Stimulated activated CD4-positive, alpha-beta T cell treated with anti-CD3 and anti-CD28 coated beads, Interleukin-2, amount 100 ng/mL, for 24 hours (primary cell): ENCODE results near the gene RASGEF1C.

Experiments
- DNase-seq, 2 donors: peaks; one replicate each; pipeline ENCODE4 v3.0.0-alpha.2; 2020

Gene RASGEF1C

DNA sequence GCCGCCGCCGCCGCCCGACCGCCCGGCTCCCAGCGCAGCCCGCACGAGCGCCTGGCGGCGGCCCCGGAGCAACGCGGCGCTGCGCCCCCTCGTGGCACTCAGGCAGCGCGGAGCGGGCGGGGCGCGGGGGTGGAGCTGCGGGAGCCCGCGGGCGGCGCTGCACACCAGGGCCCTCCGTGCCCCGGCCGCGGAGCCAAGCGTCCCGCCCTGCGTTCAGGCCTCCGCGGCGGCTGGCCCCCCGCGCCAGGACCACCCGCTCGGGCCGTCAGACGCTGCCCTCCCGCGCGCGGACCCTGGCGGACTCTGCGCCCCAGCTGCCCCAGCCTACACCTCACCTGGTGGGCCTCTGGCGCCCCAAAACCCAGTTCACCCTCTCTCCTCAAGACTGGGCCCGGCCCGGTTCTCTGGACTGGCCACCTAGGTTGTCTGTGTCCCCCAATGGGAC, at the start of gene RASGEF1C:
Gene RASGEF1C (minus strand): TSS at position 75 of the 445 bp plus-strand sequence. CDS start 71,159 bp downstream, outside the sequence.
- peak; percentile 68 to 78 for DNase-seq

DNA sequence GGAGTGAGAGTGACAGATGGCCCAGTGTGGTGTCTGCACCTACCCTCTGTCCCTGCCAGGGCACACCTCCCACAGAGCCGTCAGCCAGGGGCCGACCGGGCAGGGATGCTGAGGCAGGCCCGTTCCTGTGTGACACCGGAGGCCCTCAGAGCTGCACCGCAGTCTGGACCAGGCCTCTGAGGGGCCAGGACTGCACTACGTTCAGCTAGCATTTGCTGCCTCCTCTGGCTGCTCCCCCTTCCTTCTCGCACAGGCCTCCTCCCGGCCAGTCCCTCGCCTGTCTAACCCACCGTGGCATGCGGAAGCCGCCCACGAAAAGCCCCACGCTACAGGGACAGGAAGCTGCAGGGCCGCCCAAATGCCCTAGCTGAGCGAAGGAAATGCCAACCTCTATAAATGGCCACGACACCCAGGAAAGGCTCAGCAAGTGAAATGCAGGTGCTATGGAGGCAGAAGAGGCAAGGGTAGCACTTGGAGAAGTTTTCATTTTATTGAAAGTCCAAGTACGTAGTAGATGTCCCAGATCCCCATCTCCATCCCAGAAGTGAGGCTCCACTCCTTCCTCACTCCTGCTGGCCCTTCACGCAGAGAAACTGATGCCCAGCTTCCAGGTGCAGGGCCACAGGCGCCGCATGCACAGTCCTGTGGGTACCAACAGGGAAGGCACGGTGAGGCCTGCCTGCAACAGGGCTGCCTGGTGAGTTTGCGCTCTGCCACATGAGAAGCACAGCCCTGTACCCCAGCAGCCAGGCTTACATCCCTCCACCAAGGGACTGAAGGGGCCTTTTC, 44.2 kb upstream of the RASGEF1C start:
- DNase-seq, result no peak

- DNase-seq, result no peak
Observed at GRCh38 chr5:180251887-180252286, 42.9 kb upstream of the RASGEF1C start.

DNA sequence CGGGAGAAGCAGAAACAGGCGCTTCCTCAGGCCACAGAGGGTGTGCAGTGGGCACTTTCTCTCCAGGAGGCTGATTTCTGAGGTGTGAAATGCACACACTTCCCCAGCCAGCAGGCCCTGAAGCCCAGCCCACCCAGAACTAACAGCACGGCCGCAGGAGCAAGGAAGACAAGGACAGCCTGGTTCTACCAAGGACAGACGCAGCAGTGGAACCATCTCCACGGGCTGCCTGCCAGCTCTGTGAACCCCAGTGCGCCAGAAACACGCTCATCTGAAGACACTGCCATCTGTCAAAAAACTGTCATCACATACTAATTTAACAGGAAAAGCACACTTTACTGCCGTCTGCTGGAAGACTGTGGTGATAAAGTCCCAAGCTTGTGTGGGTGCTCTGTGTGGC, 42.1 kb upstream of the RASGEF1C start:
- DNase-seq, result no peak

DNA sequence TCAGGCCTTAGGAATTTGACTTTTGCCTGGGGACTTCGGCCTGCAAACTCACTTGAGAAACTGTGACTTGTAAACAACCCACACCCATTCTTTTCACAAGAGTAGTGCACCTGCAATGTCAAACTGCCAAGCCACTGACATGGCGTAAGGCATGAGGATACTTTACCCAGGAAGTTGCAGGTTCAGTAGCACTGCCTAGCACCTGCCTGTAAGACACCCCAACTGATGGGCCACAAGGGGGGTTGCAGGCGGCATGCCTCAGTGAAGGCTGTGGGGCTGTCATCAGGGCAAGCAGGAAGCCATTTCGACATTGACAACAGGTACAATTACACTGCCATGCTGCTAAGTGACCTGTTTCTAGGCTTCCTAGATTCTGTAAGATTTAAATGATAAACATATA, 41.3 kb upstream of the RASGEF1C start:
- no peak for DNase-seq

GRCh38 chr5:180241600-180241999, 32.6 kb upstream of the RASGEF1C start:
- no peak for DNase-seq

DNA sequence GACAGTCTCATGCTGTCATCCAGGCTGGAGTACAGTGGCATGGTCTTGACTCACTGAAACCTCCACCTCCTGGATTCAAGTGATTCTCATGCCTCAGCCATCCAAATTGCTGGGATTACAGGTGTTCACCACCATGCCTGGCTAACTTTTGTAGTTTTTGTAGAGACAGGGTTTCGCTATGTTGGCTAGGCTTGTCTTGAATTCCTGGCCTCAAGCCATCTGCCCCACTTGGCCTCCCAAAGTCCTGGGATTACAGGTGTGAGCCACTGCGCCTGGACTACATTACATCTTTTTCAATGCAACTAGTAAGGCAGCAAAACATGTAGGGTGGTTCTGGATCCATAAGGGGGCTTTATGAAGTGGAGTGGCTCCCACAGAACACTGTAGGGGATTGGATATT, 29.6 kb upstream of the RASGEF1C start:
- no peak for DNase-seq

- DNase-seq, result no peak
Observed at GRCh38 chr5:180235846-180236245, 26.8 kb upstream of the RASGEF1C start.

DNA sequence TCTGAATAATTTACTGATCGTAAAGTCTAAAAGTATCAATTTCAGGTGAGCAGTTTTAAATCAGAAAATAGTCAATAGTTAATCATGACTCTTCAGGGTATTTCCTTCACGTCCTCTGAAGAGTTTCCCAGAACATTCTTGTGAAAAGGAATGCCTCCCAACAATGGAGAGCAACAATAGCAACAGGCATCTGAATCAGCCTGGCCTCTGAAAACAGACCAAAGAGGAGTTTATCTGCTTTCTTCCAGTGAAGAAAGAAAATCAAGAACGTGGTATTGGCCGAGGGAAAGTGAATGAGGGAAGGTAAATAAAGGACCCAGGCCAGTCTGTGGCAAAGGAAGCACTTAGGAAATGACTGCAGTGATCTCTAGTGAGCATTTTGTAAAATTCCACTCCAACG, 26.1 kb upstream of the RASGEF1C start:
- DNase-seq, result no peak

DNA sequence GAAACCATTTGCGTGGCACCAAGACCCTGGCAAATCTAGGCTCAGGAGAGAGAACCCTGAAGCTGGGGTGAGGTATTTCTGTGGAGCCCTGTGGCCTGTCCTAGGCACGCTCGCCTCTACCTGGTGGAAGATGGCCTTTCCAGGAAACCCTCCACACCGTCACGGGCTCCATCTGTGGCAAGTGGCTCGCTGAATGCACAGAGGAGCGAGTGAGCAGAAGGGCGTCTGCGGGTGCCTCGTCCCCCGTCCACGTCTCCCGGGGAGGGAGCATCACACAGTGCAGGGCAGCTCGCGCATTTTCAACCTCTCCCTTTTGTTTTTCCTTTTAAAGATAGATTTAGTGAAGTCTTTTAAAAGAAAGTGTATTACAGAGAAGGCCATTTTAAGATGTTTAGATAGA, 25.3 kb upstream of the RASGEF1C start:
- DNase-seq, result no peak

GRCh38 chr5:180233729-180234128, 24.7 kb upstream of the RASGEF1C start:
- no peak for DNase-seq

GRCh38 chr5:180230017-180230416, 21.0 kb upstream of the RASGEF1C start:
- no peak for DNase-seq

GRCh38 chr5:180222056-180222455, 13.0 kb upstream of the RASGEF1C start:
- no peak for DNase-seq

- no peak for DNase-seq
Observed at GRCh38 chr5:180217797-180218196, 8.8 kb upstream of the RASGEF1C start.

GRCh38 chr5:180216646-180217171, 7.7 kb upstream of the RASGEF1C start:
- no peak for DNase-seq

DNA sequence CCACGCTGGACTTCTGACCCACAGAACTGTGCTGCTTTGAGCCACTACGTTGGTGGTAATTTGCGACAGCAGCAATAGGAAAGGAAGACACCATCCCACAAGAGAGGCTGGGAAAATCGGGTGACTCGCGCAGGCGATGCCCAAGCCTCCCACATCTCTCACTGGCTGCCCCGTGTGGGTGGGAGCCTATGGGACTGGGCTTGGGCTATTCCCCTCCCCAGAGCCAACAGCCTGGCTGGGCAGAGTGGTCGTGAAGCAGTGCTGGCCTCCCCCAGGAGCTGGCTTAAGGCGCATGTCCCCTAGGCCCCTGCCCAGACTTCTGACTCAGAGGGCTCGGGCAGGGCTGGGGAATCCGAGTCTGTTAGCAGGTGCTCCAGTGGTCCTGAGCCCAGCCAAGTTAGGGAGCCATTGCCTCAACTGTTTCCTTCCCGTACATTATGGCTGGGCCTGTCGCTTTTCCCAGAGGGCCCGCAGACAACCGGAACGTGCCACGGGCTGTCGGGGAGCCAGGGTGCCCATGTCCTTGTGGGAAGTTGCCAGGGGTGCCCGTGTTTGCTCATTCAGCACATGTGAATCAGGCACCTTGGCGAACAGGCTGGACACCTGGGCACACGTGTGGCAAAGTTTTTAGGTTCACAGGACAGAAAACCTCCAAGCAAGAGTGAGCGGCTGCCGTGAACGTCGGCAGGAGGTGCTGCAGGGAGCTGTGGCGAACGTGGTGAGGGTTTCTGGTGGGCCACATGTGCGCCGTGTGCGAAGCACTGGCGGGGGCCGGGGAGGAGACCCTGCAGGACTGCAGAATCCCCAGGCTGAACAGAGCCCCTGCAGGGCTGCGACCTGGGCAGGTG, 7.0 kb upstream of the RASGEF1C start:
- DNase-seq, result no peak

DNA sequence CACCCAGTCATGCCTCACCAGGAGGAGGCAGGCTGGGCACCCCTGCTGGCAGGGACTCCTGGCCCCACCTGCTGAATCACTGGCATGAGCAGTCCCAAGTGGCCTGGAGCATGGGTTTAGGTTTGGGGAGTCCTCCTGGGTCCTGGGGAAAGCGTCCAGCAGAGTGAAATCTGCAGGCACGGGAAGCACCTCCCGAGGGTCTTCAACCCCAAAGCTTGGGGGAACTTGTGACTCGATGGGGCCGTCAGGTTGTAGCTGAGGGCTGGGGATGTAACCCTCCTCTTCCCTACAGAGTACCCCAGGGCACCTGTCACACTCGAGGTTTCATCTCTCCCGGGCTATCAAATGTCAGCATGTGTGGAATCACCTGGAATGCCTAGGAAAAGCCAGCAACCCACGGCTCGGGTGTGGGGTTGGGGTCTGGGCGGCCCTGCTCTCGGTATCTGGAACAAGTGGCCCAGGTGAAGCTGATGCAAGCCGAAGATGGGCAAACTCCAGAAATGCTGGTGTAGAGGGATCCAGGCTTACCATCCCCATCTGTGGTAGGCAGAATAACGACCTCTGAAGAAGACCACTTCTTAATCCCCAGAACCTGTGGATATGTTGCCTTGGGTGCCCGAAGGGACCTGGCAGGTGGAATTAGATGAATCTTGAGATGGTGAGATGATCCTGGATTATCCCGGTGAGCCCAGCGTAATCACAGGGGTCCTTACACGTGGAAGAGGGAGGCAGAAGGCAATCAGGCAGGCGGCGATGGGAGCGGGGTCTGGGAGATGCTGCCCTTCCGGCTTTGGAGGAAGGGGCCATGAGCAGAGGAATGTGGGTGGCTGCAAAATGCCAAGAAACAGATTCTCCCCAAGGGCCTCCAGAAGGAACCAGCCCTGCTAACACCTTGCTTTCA, 6.1 kb upstream of the RASGEF1C start:
- no peak for DNase-seq

DNA sequence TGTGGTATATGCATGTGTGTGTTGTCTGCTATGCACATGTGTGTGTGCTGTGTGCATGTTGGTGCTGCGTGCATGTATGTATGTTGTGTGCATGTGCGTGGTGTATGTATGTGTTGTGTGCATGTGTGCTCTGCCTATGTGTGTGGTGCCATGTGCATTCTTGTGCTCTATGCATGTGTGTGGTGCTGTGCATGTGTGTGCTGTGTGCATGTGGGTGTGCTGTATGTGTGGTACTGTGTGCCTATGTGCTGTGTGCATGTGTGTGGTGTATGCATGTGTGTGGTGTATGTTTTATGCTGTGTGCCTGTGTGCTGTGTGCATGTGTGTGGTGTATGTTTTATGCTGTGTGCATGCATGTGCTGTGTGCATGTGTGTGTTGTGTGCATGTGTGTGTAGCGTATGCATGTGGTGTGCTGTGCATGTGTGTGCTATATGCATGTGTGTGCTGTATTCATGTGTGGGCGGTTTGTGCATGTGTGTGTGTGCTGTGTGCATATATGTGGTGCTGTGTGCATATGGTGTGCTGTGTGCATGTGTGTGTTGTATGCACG, 4.7 kb upstream of the RASGEF1C start:
- DNase-seq, result no peak

DNA sequence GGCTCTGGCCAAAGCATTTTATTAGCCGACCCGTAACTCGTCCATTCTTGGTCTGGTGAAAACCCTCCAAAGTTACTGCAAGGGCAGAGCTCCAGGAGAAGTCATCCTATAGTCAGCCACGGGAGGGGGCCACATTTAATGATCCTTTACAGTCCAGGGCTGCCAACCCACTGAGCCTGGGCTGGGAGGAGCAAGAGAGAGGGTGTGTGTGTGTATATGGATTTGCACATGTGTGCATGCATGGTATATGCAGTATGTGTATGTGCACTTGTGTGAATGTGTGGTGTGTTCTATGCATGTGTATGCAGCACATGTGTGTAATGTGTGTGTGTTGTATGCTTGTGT, 4.2 kb upstream of the RASGEF1C start:
- DNase-seq, result no peak

DNA sequence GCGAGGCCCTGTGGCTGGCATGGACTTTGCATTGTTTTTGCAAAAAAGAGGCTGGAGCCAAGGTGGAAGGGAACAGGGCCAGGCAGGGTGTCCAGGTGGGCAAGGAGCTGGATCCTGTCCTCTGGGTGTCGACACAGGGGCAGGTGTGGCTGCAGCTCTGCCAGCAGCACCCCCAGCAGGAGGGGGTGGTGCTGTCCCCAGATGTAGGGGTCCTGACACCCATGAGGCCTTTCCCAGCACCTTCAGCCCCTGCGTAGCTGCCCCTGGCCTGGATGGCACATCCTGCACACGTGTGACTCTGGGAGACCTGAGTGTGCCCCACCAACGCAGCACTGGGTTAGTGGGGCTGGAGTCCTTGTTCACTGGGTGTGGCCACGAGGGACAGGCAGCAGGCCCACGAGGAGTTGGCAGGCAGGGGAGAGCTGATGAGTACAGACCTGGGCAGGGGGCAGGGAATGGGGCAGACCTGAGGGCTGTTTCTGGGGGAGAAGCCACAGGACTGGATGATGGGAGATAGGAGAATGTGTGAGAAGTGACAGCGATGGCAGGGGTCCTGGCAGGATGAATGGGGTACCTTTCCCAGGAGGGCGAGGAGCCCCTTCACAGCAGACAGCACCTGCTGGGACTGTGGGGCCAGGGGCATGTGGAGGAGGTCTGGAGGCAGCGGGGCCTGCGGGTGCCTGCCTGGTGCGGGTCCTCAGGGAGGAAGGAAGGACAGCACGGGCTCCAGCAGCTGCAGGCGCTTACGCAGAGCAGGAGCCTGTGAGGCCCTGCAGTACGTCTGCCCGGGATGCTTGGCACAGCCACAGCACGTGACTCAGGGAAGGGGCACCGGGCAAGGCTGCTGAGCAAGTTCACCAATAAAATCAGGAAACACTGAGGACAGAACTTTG, 3.6 kb upstream of the RASGEF1C start:
- no peak for DNase-seq

DNA sequence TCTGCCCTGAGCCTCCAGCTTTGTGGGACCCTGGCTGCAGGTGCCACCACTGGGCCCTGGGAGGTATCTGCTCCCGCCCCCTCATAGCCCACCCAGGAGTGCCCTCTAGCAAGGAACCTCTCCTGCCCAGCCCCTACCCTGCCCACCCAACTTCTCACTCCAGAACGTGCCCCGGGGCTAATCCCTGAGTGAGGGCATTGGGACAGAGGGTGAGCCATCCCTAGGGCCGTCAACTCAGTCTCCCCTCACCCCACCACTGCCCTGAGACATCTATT, 2.7 kb upstream of the RASGEF1C start:
- no peak for DNase-seq
